Neutrophil (primary cell): ENCODE measurements around the gene LRRC8B.
"Not testable (repeated sequence)": the region's sequence is repeated elsewhere in the genome, so short reads cannot be mapped to it uniquely, and the experiment has no call there.

Experiments used
- H3K27ac ChIP-seq: fragments of 200-600 bp; sonication (generic); 2 replicates; pipeline ENCODE4 v1.5.1; 2016; ENCODE audit warnings: mild to moderate bottlenecking, moderate library complexity
- H3K27me3 ChIP-seq: fragments of 200-600 bp; sonication (generic); 2 replicates; pipeline ENCODE4 v1.6.0; 2016; ENCODE audit warnings: mild to moderate bottlenecking
- H3K36me3 ChIP-seq: fragments of 200-600 bp; sonication (generic); 2 replicates; pipeline ENCODE4 v1.5.1; 2017
- H3K4me1 ChIP-seq, 2 experiments: fragments of 200-600 bp in 1 of 2; sonication (generic) in 1 of 2; 1 replicate in 1 of 2; 2 replicates in 1 of 2; pipeline versions ENCODE4 v1.5.1 to v1.6.1; 2013 to 2016; ENCODE audit warnings: low read depth in 1 of 2, low read length in 1 of 2, mild to moderate bottlenecking in 1 of 2, moderate library complexity in 1 of 2; ENCODE audit not compliant: control insufficient read depth in 1 of 2, insufficient read depth in 1 of 2
- H3K4me3 ChIP-seq, 2 experiments: fragments of 200-600 bp in 1 of 2; sonication (generic) in 1 of 2; 1 replicate in 1 of 2; 2 replicates in 1 of 2; pipeline ENCODE4 v1.5.1; 2013 to 2016; ENCODE audit warnings: low read depth in 1 of 2, low read length in 1 of 2, mild to moderate bottlenecking in 1 of 2, moderate library complexity in 1 of 2
- H3K9me3 ChIP-seq: fragments of 200-600 bp; sonication (generic); 2 replicates; pipeline ENCODE4 v1.5.1; 2016
- TF ChIP-seq, protein P1 (sequence below): fragments of 200-600 bp; sonication (generic); IDR thresholded peaks from 2 replicates; pipeline ENCODE4 v1.5.1; 2016; ENCODE audit warnings: antibody characterized with exemption

Gene LRRC8B

DNA sequence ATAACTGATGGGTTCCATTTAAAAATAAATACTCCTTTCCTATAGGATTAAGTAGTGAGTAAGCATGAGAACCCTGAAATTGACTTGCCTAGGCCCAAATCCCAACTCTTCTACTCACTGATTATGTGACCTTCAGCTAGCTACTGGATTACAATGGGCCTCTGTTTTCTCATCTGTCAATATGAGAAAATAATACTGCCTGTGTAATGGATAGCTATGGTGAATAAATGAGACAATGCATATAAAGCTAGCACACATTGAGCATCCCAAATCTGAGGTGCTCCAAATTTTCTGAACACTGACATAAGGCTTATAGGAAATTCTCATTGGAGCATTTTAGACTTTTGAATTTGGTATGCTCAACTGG is 103.0 kb downstream of the LRRC8B start:
- H3K36me3 ChIP-seq: no peaks in the 10 kb centered on the region
- no peaks in the 10 kb centered on the region for H3K9me3 ChIP-seq
- peaks cover 0 to 2% of the 10 kb centered on the region in 2 experiments for H3K4me1 ChIP-seq
- no peak overlapping the region for H3K4me3 ChIP-seq
- no peak overlapping the region for H3K27ac ChIP-seq
- TF ChIP-seq, protein P1, sequence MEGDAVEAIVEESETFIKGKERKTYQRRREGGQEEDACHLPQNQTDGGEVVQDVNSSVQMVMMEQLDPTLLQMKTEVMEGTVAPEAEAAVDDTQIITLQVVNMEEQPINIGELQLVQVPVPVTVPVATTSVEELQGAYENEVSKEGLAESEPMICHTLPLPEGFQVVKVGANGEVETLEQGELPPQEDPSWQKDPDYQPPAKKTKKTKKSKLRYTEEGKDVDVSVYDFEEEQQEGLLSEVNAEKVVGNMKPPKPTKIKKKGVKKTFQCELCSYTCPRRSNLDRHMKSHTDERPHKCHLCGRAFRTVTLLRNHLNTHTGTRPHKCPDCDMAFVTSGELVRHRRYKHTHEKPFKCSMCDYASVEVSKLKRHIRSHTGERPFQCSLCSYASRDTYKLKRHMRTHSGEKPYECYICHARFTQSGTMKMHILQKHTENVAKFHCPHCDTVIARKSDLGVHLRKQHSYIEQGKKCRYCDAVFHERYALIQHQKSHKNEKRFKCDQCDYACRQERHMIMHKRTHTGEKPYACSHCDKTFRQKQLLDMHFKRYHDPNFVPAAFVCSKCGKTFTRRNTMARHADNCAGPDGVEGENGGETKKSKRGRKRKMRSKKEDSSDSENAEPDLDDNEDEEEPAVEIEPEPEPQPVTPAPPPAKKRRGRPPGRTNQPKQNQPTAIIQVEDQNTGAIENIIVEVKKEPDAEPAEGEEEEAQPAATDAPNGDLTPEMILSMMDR: no peak
- peaks cover 14% of the 10 kb centered on the region for H3K27me3 ChIP-seq

DNA sequence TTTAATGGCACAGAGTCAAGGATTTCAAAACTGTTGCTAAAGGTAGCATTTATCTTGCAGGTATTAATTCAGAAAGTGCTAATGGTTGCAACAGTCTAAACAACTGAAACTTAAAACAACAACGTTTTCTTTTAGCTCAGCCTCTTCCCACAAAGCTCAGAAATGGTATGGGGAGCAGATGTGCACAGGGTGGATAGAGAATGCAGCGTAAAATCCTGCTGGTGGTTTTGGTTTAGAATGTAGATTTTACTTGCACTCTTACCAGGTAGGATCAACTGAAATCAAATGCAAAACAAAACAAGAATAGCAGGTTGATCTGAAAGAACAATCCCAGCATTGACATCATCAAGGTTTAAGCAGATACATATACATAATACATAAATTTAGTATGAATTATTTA is 104.5 kb downstream of the LRRC8B start:
- TF ChIP-seq, protein P1: no peak
- no peak overlapping the region for H3K27ac ChIP-seq
- H3K9me3 ChIP-seq: no peaks in the 10 kb centered on the region
- H3K27me3 ChIP-seq: peaks cover 25% of the 10 kb centered on the region
- H3K36me3 ChIP-seq: no peaks in the 10 kb centered on the region
- H3K4me3 ChIP-seq: no peak overlapping the region
- peaks cover 6 to 11% of the 10 kb centered on the region in 2 experiments for H3K4me1 ChIP-seq

DNA sequence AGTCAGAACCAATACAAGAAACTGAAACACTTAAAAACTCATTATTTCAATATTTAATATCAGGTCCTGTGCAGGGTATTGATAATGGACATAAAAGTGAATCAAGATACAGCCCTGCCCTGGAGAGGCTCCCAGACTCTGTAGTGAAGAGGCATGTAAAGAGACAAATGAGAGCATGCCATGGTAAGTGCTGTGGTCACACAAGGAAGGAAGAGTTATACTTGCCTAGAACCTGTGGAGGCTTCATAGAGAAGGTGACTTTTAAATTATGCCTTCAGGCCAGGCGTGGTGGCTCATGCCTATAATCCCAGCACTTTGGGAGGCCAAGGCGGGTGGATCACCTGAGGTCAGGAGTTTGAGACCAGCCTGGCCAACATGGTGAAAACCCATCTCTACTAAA is 105.0 kb downstream of the LRRC8B start:
- H3K27ac ChIP-seq, H3K4me3 ChIP-seq: not testable (repeated sequence)
- H3K4me1 ChIP-seq: peaks cover 8 to 15% of the 10 kb centered on the region in 2 experiments

DNA sequence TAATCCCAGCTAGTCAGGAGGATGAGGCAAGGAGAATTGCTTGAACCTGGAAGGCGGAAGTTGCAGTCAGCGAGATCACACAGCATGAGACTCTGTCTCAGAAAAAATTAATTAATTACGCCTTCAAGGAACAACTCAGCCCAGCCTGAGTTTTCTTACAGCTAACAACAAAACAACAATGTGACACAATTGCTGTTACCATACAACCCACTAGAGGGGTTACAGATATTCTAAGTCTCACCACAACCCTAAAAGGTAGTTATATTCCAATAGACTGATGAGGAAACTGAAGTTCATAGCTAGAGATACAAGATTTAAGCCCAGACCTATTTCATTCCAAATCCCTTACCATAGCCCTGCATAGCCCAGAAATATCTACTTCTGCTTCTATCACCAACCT is 105.4 kb downstream of the LRRC8B start:
- TF ChIP-seq, protein P1: no peak
- Histone ChIP-seq H3K4me3 (no peak overlapping the region), H3K27me3 (peaks cover 30% of the 10 kb centered on the region), H3K9me3 (no peaks in the 10 kb centered on the region), H3K36me3 (no peaks in the 10 kb centered on the region), H3K27ac (no peak overlapping the region), H3K4me1 (peaks cover 8 to 15% of the 10 kb centered on the region in 2 experiments)

More for the DNA sequence above, 105.0 kb downstream of the LRRC8B start:
- H3K9me3 ChIP-seq, H3K36me3 ChIP-seq: not testable (repeated sequence)
- peaks cover 29% of the 10 kb centered on the region for H3K27me3 ChIP-seq

DNA sequence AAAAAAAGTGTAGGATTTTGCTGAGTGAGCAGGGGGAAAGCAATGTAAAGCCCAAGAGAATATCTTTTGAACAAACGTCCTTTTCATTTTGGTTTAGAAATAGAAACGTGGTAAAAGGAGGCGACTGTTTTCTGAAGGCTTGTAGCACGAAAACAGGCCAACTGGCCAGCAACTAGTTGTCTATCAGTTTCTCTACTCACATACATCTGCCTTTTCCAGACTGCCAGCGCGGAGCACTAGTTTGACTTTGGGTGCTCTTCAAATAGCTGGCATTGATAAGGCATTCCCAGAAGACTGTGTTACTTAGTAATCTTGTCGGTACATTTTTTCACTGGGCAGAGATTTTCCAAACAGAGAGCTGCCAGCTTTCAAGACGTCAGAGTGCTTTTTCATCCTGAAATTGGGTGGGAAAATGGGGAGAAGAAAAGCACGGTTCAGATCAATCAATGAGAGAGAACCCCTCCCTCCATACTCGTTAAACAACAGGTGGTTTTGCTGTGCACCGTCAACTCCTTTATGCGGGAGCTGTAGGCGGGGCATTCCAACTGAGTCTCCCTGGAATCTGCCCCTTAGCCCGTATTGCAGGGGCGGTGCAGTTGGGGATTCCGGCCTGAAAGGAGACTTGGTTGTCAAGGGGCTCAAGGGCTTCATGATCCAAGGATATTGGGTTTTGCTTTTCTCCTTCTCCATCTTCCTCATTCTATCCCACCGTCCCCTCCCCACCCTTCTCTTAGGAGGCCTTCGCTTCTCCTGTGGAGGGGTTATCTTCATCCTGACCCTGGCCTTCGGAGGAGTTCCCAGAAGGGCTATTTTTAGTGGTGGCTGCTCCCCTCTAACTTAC is 107.4 kb downstream of the LRRC8B start:
- H3K4me3 ChIP-seq: peak overlapping the region; percentile 67 to 87
- H3K4me1 ChIP-seq: peaks cover 8 to 15% of the 10 kb centered on the region in 2 experiments
- H3K27me3 ChIP-seq: peaks cover 30% of the 10 kb centered on the region
- peak overlapping the region; percentile 28 for H3K27ac ChIP-seq
- H3K36me3 ChIP-seq: no peaks in the 10 kb centered on the region
- TF ChIP-seq, protein P1: no peak
- H3K9me3 ChIP-seq: no peaks in the 10 kb centered on the region

DNA sequence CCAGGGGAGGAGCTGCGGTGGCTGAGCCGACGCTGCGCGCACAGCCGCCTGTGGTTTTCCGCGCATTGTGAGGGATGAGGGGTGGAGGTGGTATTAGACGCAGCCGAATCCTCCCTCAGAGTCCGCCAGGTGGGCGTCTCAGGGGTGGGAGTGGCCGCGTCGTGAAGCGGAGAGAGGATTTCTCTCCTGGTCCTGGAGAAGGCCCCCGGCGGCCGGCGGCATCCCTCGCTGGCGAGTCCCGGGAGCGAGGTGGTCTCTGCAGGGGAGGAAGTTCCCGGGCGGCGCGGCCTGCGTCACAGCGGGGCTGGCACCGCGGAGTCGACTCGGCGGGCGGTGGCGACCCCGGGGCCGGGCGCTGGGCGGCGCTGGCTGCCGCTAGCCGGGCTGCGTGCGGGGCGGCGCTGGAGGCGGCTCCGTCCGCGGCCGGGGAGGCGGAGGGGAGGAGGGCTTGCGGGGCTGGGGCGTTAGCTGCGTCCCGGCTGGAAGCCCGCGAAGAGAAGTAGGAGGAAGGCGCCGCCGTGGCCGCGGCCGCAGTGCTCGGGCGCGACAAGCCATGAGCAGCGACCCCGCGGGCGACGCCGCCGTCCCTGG is 108.1 kb downstream of the LRRC8B start, which contains the start of gene LRRC8C:
TSS of gene LRRC8C (plus strand) at position 464 of the 591 bp plus-strand sequence. CDS start 53,354 bp downstream, outside the sequence.
- Histone ChIP-seq H3K27me3 (peaks cover 30% of the 10 kb centered on the region), H3K4me1 (peaks cover 8 to 15% of the 10 kb centered on the region in 2 experiments), H3K36me3 (no peaks in the 10 kb centered on the region), H3K9me3 (no peaks in the 10 kb centered on the region), H3K27ac (peak within 1 kb of the TSS; percentile 37), H3K4me3 (peak within 1 kb of the TSS; percentile 67 to 87)
- TF ChIP-seq, protein P1: peak; percentile 65
